GM12878 (cell line): ENCODE measurements around the gene AFAP1. TPM values are rescaled to one million over a fixed set of nuclear protein-coding genes. Genes with fewer than 3 reads are reported as not detected.

ENCODE experiments used
- ATAC-seq: fragments of 200-7000 bp; cut with Tn5 transposase; 3 replicates; pipeline ENCODE4 v1.9.1; 2020; ENCODE audit warnings: mild to moderate bottlenecking, moderate library complexity
- BruUV-seq: library from RNA; stranded (reverse); fragments of 400-500 nt; replicated peaks from 2 replicates; lab custom pipeline; 2021; lab: Mats Ljungman, UMichigan
- CTCF ChIA-PET: fragments of 300-600 bp; sonication (Branson Sonifier 250); formaldehyde crosslinking; extraction: SDS; loops from one replicate; lab custom pipeline; 2021; ENCODE audit warnings: inconsistent platforms; lab: Yijun Ruan, JAX
- POLR2A ChIA-PET: fragments of 350-600 bp; formaldehyde crosslinking; extraction: SDS; loops from one replicate; lab custom pipeline; 2021; ENCODE audit warnings: inconsistent platforms; lab: Charles Lee
- RAD21 ChIA-PET: fragments of 300-600 bp; sonication (Branson Sonifier 250); formaldehyde crosslinking; loops from one replicate; lab custom pipeline; 2023; ENCODE audit warnings: antibody characterized with exemption; ENCODE audit not compliant: unreplicated experiment; lab: Charles Lee
- SMC1A ChIA-PET: fragments of 300-600 bp; sonication (Branson Sonifier 250); formaldehyde crosslinking; loops from one replicate; lab custom pipeline; 2023; ENCODE audit not compliant: unreplicated experiment, uncharacterized antibody; lab: Charles Lee
- DNase-seq: peaks from one replicate; pipeline ENCODE4 v3.0.0-alpha.2; 2011; ENCODE audit warnings: low read depth, low spot score
- FAIRE-seq: peaks from 3 replicates; lab custom pipeline; 2011; peaks lifted over from hg19 to GRCh38; lab: Jason Lieb, UNC
- H2AFZ ChIP-seq: 2 replicates; pipeline ENCODE4 v1.6.0; 2011; ENCODE audit warnings: low read depth, low read length, control low read depth; ENCODE audit not compliant: control insufficient read depth
- H3K27ac ChIP-seq: 2 replicates; pipeline ENCODE4 v1.5.1; 2011; ENCODE audit warnings: control low read depth; ENCODE audit not compliant: control insufficient read depth, insufficient read depth
- H3K27me3 ChIP-seq, 2 experiments: replicated peaks in 1 of 2; 2 replicates each; pipeline versions ENCODE4 v1.6.0 to v1.6.1; 2011; ENCODE audit warnings: low read length in 1 of 2; ENCODE audit not compliant: control insufficient read depth in 2 of 2, insufficient read depth in 2 of 2
- H3K36me3 ChIP-seq, 2 experiments: 2 replicates each; pipeline ENCODE4 v1.5.1; 2011; ENCODE audit warnings: low read length in 1 of 2; ENCODE audit not compliant: control insufficient read depth in 2 of 2, insufficient read depth in 2 of 2
- H3K4me1 ChIP-seq: 2 replicates; pipeline ENCODE4 v1.6.1; 2011; ENCODE audit warnings: mild to moderate bottlenecking, low read length, moderate library complexity, mixed read lengths; ENCODE audit not compliant: control insufficient read depth, insufficient read depth
- H3K4me2 ChIP-seq: 2 replicates; pipeline ENCODE4 v1.6.0; 2011; ENCODE audit warnings: control low read depth; ENCODE audit not compliant: control insufficient read depth, insufficient read depth
- H3K4me3 ChIP-seq: fragments of 200-600 bp; sonication (generic); 2 replicates; pipeline ENCODE4 v1.5.1; 2016
- H3K79me2 ChIP-seq: 2 replicates; pipeline ENCODE4 v1.6.0; 2011; ENCODE audit warnings: low read length; ENCODE audit not compliant: control insufficient read depth, insufficient read depth
- H3K9ac ChIP-seq: 2 replicates; pipeline ENCODE4 v1.8.0; 2011; ENCODE audit warnings: low read length, control low read depth, mixed read lengths; ENCODE audit not compliant: control insufficient read depth, insufficient read depth
- H3K9me3 ChIP-seq: replicated peaks from 3 replicates; pipeline ENCODE4 v1.5.1; 2011; ENCODE audit warnings: mild to moderate bottlenecking, low read length; ENCODE audit not compliant: control insufficient read depth, insufficient read depth
- H4K20me1 ChIP-seq: 2 replicates; pipeline ENCODE4 v1.6.0; 2011; ENCODE audit not compliant: control insufficient read depth, insufficient read depth
- CREB1 ChIP-seq: IDR thresholded peaks from 2 replicates; pipeline ENCODE4 v1.6.1; 2012; ENCODE audit warnings: low read depth, mild to moderate bottlenecking, inconsistent platforms
- JUNB ChIP-seq: IDR thresholded peaks from 2 replicates; pipeline ENCODE4 v1.6.1; 2016; ENCODE audit warnings: antibody characterized with exemption, mild to moderate bottlenecking
- JUND ChIP-seq: IDR thresholded peaks from 2 replicates; pipeline ENCODE4 v1.6.1; 2012; ENCODE audit warnings: low read depth, mild to moderate bottlenecking, low read length, improper control_type of control experiment, moderate library complexity
- KDM1A ChIP-seq: fragments of 200-600 bp; sonication (generic); IDR thresholded peaks from 2 replicates; pipeline ENCODE4 v1.6.1; 2016; ENCODE audit warnings: borderline replicate concordance
- MLLT1 ChIP-seq: fragments of 450-650 bp; IDR thresholded peaks from 2 replicates; pipeline ENCODE4 v1.6.1; 2016; ENCODE audit warnings: mild to moderate bottlenecking
- NFYB ChIP-seq: IDR thresholded peaks from 2 replicates; pipeline ENCODE4 v1.6.1; 2011; ENCODE audit warnings: low read depth, mild to moderate bottlenecking, low read length, improper control_type of control experiment, moderate library complexity; ENCODE audit not compliant: insufficient read depth
- NR2C2 ChIP-seq: IDR thresholded peaks from 2 replicates; pipeline ENCODE4 v1.6.1; 2011; ENCODE audit warnings: borderline replicate concordance, low read depth; ENCODE audit not compliant: control insufficient read depth, insufficient read length
- PML ChIP-seq: IDR thresholded peaks from 2 replicates; pipeline ENCODE4 v1.6.1; 2012; ENCODE audit warnings: low read length, inconsistent platforms
- RAD21 ChIP-seq: IDR thresholded peaks from 2 replicates; pipeline ENCODE4 v1.6.1; 2011; ENCODE audit warnings: mild to moderate bottlenecking, low read depth, low read length, moderate library complexity; ENCODE audit not compliant: insufficient read depth
- RCOR1 ChIP-seq: conservative IDR thresholded peaks from 2 replicates; pipeline ENCODE4 v1.6.1; 2012; ENCODE audit warnings: low read depth, low read length, improper control_type of control experiment
- SMAD1 ChIP-seq: fragments of 450-650 bp; IDR thresholded peaks from 2 replicates; pipeline ENCODE4 v1.6.1; 2018; ENCODE audit warnings: mild to moderate bottlenecking, low read depth; ENCODE audit not compliant: partially characterized antibody
- SMAD5 ChIP-seq: IDR thresholded peaks from 2 replicates; pipeline ENCODE4 v1.6.1; 2016; ENCODE audit warnings: antibody characterized with exemption, low read depth
- SMC3 ChIP-seq: IDR thresholded peaks from 2 replicates; pipeline ENCODE4 v1.6.1; 2011; ENCODE audit warnings: low read length, improper control_type of control experiment, borderline replicate concordance
- SUPT20H ChIP-seq: IDR thresholded peaks from 2 replicates; pipeline ENCODE4 v1.6.1; 2011; ENCODE audit warnings: low read depth, mild to moderate bottlenecking, low read length, moderate library complexity, borderline replicate concordance; ENCODE audit not compliant: control insufficient read depth
- ZBED1 ChIP-seq: IDR thresholded peaks from 2 replicates; pipeline ENCODE4 v1.6.1; 2016; ENCODE audit warnings: borderline replicate concordance
- ZZZ3 ChIP-seq: IDR thresholded peaks from 2 replicates; pipeline ENCODE4 v1.6.1; 2011; ENCODE audit warnings: low read depth; ENCODE audit not compliant: control insufficient read depth, insufficient read length
- WGBS: methylation state at CpG from one replicate; pipeline ENCODE4 v1.1.6; 2016; ENCODE audit warnings: low lambda C conversion rate; ENCODE audit not compliant: insufficient replicate concordance, insufficient coverage; ENCODE audit errors: missing lambda C conversion rate; 5-methylcytosine and 5-hydroxymethylcytosine counted together
- in situ Hi-C: fragments of 300-500 bp; cut with MboI; formaldehyde crosslinking; loops from 9 replicates; pipeline ENCODE4 v1.14.3; 2018; ENCODE audit warnings: mixed read lengths
- intact Hi-C: fragments of 100-400 bp; cut with micrococcal nuclease; formaldehyde crosslinking; loops from one replicate; pipeline ENCODE4 v1.14.2; 2022; ENCODE audit not compliant: unreplicated experiment
- polyA plus RNA-seq, 11 experiments: library from polyadenylated mRNA; depleted of rRNA in 4 of 11; unstranded in 6 of 11; stranded (reverse) in 5 of 11; fragments of >200 nt; fragmentation: Nextera tagmentation in 4 of 11; fragmentation: Illumina TruSeq in 1 of 11; extraction: Ambion mirVana in 4 of 11; extraction: Trizol in 1 of 11; gene quantifications; 1 replicate in 1 of 11; 2 replicates in 10 of 11; pipeline versions ENCODE4 v1.2.1 to v1.2.3, GENCODE V29; 2011 to 2016; ENCODE audit warnings: inconsistent platforms in 2 of 11, missing spikeins in 2 of 11, low read depth in 1 of 11
- total RNA-seq, 4 experiments: library from RNA; depleted of rRNA in 3 of 4; stranded (reverse); fragments of >200 nt in 3 of 4; fragmentation: Illumina TruSeq in 1 of 4; extraction: Trizol in 1 of 4; gene quantifications; 2 replicates each; pipeline versions ENCODE4 v1.2.1 to v1.2.3, GENCODE V29; 2013 to 2021

Gene AFAP1
- total and polyA plus RNA-seq, 10 of the 15 experiments (the other 5 are each of a cell fraction or from before 2014, with no cell fraction given), result 0.02 to 0.23 (median 0.09) TPM; not detected in 1

DNA sequence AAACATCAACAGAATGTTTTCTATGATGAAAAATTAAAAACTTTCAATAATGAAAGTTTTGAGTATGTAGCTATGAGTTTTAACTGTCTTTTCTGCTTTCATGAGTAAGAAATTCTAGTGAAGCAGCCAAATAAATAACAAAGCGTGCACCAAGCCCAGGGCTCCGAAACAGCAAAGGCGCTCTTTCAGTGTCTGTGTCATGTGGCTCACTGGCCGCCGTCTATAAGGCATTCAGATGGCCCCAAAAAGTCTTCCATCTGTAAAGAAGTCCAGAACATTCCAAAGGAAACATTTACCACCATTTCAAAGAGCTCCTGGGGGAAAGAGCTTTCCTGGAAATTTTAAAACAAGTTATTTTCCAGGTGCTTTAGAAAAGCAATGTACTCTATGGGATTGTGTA lies 139.9 kb downstream of the AFAP1 start:
- intact Hi-C loops, result loop anchor here (5.0 kb wide), 2 partner anchors 378 to 607 kb away; partner anchors contain the start of gene SORCS2
- ChIA-PET SMC1A (no interaction called here), POLR2A (no interaction called here), RAD21 (interaction anchor here (0.8 kb wide), 1 partner anchor 188 kb away, joined by 3 read pairs; no protein-coding TSS in a partner anchor), CTCF (interaction anchor here (1.1 to 3.3 kb wide), 4 partner anchors 20 to 188 kb away, joined by 4 to 27 read pairs (median 4); no protein-coding TSS in a partner anchor)
- in situ Hi-C loops, result loop anchor here (5.0 kb wide), 2 partner anchors 32 to 188 kb away; no protein-coding TSS in a partner anchor
- BruUV-seq, result no TSS peak
- Histone ChIP-seq H3K36me3 (no peaks in the 10 kb centered on the region), H3K4me2 (no peak overlapping the region), H3K4me1 (no peaks in the 10 kb centered on the region), H3K9me3 (no peaks in the 10 kb centered on the region; the same call in 2 of the 3 replicates), H3K79me2 (no peaks in the 10 kb centered on the region), H3K9ac (no peak overlapping the region), H4K20me1 (no peaks in the 10 kb centered on the region), H3K27me3 (0 out of 4 replicates have a peak, but pooled peaks cover 0 to 3% of the 10 kb centered on the region in 2 experiments), H2AFZ (no peak overlapping the region), H3K27ac (no peak overlapping the region), H3K4me3 (no peak overlapping the region)
- WGBS, result 46% methylated on average over 5 of the region's 5 CpGs
- TF ChIP-seq KDM1A (no peak), JUNB (no peak), NR2C2 (no peak), ZBED1 (no peak), SUPT20H (no peak), RAD21 (no peak), SMAD5 (no peak), ZZZ3 (no peak), PML (no peak), MLLT1 (no peak), NFYB (no peak), SMC3 (no peak), SMAD1 (no peak), CREB1 (no peak), JUND (no peak), RCOR1 (no peak)
- FAIRE-seq (no peak), DNase-seq (no peak), ATAC-seq (no peak)
